MG63 (cell line): ENCODE measurements around the gene CAPS2. TPM values are rescaled to one million over a fixed set of nuclear protein-coding genes. Genes with fewer than 3 reads are reported as not detected.
"Not testable (repeated sequence)": the region's sequence is repeated elsewhere in the genome, so short reads cannot be mapped to it uniquely, and the experiment has no call there.

ENCODE experiments used
- DNase-seq: peaks from one replicate; pipeline ENCODE4 v3.0.0-alpha.2; 2020
- H3K27me3 ChIP-seq: fragments of 250-450 bp; sonication (Bioruptor Pico); 2 replicates; pipeline ENCODE4 v1.5.1; 2020; ENCODE audit warnings: mild to moderate bottlenecking, moderate library complexity
- H3K36me3 ChIP-seq: fragments of 250-450 bp; sonication (Bioruptor Pico); 2 replicates; pipeline ENCODE4 v1.5.1; 2020; ENCODE audit warnings: mild to moderate bottlenecking, moderate library complexity
- H3K4me3 ChIP-seq: fragments of 250-450 bp; sonication (Bioruptor Pico); 2 replicates; pipeline ENCODE4 v1.5.1; 2020; ENCODE audit warnings: mild to moderate bottlenecking, moderate library complexity
- H3K9me3 ChIP-seq: fragments of 250-450 bp; sonication (Bioruptor Pico); 2 replicates; pipeline ENCODE4 v1.5.1; 2020; ENCODE audit warnings: mild to moderate bottlenecking, moderate library complexity
- total RNA-seq: library from RNA; depleted of rRNA; stranded (reverse); fragments of >200 nt; shearing (Covaris generic); gene quantifications from 2 replicates; pipeline ENCODE4 v1.2.3, GENCODE V29; 2014; ENCODE audit warnings: low replicate concordance; rRNA removed

CAPS2 gene
- 0.37 and 0.43 TPM in 2 replicates for total RNA-seq

DNA sequence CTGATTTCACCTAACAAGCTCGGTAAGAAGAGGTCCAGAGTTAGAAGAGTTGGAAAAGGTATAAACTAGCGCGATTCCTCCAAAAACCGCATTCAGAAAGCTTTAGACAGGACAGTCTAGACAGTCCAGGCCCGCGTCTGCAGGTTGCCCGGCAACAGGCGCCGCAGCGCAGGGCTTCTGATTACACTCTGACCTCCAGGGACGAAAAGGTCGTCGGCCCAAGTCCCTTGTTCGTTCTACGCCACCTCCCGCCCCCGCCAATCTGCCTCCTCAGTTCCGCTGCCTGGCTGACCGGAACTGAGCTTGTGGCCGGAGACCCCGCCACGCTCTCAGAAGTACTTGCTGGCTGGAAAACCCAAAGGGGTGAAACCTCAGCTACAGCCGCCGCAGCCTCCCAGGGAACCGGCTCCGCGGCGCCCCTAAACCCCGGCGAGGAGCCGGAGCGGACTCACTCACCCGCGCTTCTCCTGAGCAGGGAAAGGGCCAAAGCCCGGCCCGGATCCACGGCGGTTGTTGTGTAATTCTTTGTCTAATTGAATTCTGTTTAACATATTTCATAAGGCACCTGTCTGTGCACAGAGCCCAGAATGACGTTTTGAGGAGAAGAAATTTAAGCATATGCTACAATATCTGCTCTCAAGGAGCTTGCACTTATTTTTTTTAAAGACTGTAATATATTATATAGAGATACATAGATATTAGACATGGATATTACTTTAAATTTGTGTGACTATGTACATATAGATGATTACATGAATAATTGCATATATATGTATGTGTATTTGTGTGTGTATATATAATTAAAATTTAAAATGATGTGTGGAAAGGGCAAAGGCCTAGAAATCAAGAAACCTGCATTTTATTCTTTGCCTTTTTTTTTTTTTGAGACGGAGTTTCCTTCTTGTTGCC, at the start of gene CAPS2:
CAPS2 (minus strand) TSS at position 407 of the 909 bp plus-strand sequence. CDS start 3,826 bp downstream, outside the sequence.
- no peaks in the 10 kb centered on the region for H3K36me3 ChIP-seq
- H3K4me3 ChIP-seq = peak within 1 kb of the TSS; percentile 72
- no peaks in the 10 kb centered on the region for H3K27me3 ChIP-seq
- H3K9me3 ChIP-seq = no peaks in the 10 kb centered on the region
- DNase-seq = peak; percentile 91

DNA sequence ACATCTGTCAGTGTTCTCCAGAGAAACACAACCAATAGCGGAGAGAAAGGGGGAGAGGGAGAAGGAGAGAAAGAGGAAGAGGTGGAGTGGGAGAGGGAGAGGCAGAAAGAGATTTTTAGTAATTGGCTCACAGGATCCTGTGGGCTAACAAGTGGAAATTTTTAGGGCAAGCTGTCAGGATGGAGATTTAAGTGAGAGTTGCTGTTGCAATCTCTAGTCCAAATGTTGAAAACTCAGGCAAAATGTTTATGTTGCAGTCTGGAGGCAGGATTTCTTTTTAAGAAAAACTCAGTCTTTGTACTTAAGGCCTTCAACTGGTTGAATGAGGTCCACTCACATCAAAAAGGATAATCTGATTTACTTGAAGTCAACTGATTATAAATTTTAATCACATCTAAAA, 48.2 kb upstream of the CAPS2 start:
- Histone ChIP-seq H3K4me3 (no peak overlapping the region), H3K9me3 (no peaks in the 10 kb centered on the region), H3K27me3 (no peaks in the 10 kb centered on the region), H3K36me3 (no peaks in the 10 kb centered on the region)
- no peak for DNase-seq

DNA sequence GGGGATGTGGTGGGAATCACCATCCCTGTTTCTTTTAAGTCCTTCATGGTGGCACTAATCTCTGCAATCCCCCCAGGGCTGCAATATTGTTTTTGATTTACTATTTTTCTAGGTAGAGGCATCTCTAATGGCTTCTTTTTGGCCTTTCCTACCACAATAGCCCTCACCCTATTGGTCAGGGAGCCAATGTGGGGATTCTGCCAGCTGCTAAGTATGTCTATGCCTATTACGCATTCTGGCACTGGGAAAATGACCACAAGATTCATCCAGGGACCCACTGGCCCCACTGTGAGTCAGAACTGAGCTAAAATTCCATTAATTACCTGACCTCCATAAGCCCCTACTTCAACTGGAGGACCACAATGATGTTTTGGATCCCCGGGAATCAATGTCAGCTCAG, 44.8 kb upstream of the CAPS2 start:
- Histone ChIP-seq H3K36me3 (no peaks in the 10 kb centered on the region), H3K4me3 (no peak overlapping the region), H3K9me3 (no peaks in the 10 kb centered on the region), H3K27me3 (no peaks in the 10 kb centered on the region)
- DNase-seq = no peak

DNA sequence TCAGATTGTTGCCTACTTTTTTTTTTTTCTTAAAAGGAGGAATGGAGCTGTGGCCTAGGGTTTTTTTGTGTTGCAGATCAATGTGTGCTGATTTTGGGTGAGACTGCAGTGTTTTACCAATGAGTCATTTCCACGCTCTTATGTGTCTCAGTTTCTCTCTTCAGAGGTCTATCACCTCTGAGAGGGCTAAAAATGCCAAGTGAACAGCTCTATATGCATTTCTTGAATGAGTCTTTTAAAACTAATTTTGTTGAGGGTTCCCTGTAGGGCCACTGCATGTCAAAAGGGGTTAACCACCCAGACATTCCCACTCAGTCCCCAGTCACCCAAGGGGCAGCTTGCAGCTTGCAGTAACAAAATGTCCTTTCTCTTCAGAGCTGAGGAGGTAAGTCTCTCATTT, 36.5 kb upstream of the CAPS2 start:
- Histone ChIP-seq H3K36me3 (no peaks in the 10 kb centered on the region), H3K9me3 (no peaks in the 10 kb centered on the region), H3K27me3 (no peaks in the 10 kb centered on the region), H3K4me3 (no peak overlapping the region)
- DNase-seq = no peak

DNA sequence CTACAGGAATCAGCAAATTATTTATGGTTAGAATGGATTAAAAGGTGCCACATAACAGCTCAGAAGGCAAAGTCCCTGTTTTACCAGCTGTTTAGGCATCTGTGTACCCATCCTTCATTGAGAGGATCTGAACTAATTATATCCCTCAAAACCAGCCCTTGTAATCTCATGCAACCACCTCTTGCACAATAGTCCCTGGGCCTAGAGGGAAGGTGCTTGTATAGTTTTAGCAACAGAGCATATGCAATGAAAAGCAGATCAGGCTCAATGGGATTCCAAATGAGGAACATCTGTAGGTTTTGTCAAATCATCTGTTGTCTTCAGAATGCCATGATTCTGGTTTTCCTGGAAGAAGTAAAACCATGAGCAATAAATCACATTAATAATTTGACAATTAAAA, 34.8 kb upstream of the CAPS2 start:
- no peak overlapping the region for H3K4me3 ChIP-seq
- no peak for DNase-seq
- no peaks in the 10 kb centered on the region for H3K27me3 ChIP-seq
- H3K36me3 ChIP-seq = no peaks in the 10 kb centered on the region
- H3K9me3 ChIP-seq = no peaks in the 10 kb centered on the region

DNA sequence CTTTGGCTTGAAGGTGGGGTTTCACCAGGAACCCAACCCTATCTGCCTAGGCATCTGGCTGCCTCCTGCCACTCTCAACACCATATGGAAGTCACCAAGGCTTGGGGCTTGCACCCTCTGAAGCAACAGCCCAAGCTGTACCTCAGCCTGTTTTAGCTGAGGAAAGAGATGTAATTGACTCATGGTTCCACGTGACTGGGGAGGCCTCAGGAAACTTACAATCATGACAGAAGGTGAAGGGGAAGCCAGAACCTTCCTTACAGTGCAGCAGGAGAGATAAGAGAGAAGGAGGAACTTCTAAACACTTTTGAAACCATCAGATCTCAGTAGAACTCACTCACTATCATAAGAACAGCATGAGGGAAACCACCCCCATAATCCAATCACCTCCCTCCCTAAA, 31.3 kb upstream of the CAPS2 start:
- no peaks in the 10 kb centered on the region for H3K9me3 ChIP-seq
- DNase-seq = no peak
- H3K4me3 ChIP-seq = no peak overlapping the region
- no peaks in the 10 kb centered on the region for H3K27me3 ChIP-seq
- H3K36me3 ChIP-seq = no peaks in the 10 kb centered on the region

DNA sequence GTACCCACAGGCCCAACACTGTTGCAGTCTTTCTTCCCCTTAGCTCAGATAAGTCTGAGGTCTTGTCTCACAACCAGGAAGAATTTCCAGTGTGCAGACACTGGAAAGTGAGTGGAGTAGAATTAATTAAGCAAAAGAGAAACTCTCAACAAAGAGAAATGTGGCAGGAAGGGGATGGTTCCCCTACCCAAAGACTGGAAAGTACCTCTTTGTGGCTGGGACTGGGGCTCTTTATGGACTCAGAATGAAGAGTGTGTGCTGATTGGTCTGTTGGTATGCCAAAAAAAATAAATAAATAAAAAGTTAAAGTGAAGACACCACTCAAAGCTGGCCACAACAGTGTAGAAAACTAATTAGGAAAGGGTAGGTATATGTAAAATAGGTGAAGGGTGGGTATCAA, 30.8 kb upstream of the CAPS2 start:
- DNase-seq = no peak
- no peak overlapping the region for H3K4me3 ChIP-seq
- no peaks in the 10 kb centered on the region for H3K27me3 ChIP-seq
- no peaks in the 10 kb centered on the region for H3K9me3 ChIP-seq
- no peaks in the 10 kb centered on the region for H3K36me3 ChIP-seq

DNA sequence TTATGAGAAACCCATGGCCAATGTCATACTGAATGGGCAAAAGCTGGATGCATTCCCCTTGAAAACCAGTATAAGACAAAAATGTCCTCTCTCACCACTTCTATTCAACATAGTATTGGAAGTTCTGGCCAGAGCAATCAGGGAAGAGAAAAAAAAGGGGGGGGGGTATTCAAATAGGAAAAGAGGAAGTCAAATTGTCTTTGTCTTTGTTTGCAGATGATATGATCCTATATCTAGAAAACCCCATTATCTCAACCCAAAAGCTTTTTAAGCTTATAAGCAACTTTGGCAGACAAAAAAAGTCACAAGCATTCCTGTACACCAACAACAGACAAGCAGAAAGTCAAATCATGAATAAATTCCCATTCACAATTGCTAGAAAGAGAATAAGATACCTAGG, 23.9 kb upstream of the CAPS2 start:
- H3K9me3 ChIP-seq = peaks cover 13% of the 10 kb centered on the region
- no peaks in the 10 kb centered on the region for H3K36me3 ChIP-seq
- H3K27me3 ChIP-seq = no peaks in the 10 kb centered on the region

DNA sequence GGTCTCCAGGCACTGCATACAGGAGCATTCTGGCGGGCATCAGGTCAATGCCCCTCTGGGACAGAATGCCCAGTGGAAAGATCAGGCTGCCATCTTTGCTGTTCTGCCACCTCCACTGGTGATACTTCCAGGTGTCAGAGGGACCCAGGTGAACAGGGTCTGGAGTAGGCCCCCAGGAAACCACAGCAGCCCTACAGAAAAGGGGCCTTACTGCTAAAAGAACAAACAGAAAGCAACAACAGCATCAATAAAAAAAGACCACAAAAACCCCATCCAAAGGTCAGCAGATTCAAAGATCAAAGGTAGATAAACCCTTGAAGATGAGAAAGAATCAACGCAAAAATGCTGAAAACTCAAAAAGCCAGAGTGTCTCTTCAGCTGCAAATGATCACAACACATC, 20.3 kb upstream of the CAPS2 start:
- no peaks in the 10 kb centered on the region for H3K27me3 ChIP-seq
- no peak for DNase-seq
- no peak overlapping the region for H3K4me3 ChIP-seq
- no peaks in the 10 kb centered on the region for H3K36me3 ChIP-seq
- peaks cover 13% of the 10 kb centered on the region for H3K9me3 ChIP-seq

More for the DNA sequence above, 23.9 kb upstream of the CAPS2 start:
- no peak for DNase-seq
- no peak overlapping the region for H3K4me3 ChIP-seq

DNA sequence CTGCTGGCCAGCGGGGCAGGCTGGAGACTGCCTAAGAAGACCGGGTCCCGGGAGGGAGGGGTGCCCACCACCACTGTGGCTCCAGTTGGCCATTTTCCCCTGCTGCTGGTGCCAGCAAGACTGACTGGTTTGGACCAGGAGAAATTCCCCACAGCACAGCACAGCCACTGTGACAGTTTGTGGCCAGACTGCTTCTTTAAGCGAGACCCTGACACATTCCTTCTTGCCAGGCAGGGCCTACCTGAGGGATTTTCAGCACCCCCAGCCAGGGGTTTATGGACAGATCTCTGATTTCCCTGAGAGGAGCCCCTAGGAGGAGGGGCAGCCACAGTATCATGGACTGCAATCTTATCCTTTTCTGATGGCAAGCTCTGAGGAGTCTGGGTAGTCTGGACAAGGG, 19.8 kb upstream of the CAPS2 start:
- peaks cover 9% of the 10 kb centered on the region for H3K9me3 ChIP-seq
- no peaks in the 10 kb centered on the region for H3K27me3 ChIP-seq
- no peak for DNase-seq
- H3K4me3 ChIP-seq = no peak overlapping the region
- H3K36me3 ChIP-seq = no peaks in the 10 kb centered on the region

DNA sequence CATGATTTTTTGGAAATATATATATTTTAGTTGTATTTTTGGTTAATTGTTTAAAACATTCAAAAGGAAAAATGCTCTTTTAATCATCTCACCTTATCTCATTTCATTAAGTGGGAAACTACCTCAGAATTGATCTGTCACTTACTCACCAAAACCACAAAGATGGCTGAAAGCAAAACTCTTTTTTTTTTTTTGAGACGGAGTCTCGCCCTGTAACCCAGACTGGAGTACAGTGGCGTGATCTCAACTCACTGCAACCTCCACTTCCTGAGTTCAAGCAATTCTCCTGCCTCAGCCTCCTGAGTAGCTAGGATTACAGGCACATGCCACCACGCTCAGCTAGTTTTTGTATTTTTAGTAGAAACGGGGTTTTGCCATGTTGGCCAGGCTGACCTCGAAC, 16.1 kb upstream of the CAPS2 start:
- DNase-seq, H3K36me3 ChIP-seq, H3K9me3 ChIP-seq, H3K27me3 ChIP-seq, H3K4me3 ChIP-seq: not testable (repeated sequence)

DNA sequence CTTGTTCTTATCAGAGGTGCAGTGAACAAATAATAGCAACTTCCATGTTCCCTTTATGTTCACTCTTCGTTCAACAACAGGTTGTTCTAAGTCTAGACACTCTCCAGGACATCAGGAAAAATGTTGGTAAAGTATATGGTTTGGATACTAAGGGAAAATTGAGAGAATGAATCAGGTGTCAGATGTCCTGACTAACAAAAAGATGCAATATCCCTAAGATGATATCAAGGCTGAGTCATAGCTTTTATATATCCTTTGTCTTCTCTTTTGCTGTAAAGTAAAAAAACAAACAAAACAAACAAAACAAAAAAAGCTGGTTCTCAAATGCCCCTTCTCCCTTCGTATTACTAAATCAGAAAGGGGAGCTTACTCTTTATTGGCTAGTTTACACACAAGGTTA, 15.4 kb upstream of the CAPS2 start:
- Histone ChIP-seq H3K36me3 (no peaks in the 10 kb centered on the region), H3K4me3 (no peak overlapping the region), H3K9me3 (no peaks in the 10 kb centered on the region), H3K27me3 (no peaks in the 10 kb centered on the region)
- DNase-seq = no peak

DNA sequence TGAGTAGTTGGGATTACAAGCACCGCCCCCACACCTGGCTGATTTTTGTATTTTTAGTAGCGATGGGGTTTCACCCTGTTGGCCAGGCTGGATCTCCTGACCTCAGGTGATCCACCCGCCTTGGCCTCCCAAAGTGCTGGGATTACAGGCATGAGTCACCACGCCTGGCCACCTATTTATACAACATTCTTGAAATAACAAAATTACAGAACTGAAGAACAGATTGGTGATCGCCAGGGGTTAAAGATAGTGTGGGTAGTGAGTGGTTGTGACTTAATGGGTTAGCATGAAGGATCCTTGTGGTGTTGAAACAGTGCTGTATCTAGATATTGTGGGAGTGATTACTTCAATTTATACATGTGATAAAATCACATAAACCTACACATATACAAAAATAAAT, 11.7 kb upstream of the CAPS2 start:
- DNase-seq = no peak
- Histone ChIP-seq H3K9me3 (no peaks in the 10 kb centered on the region), H3K36me3 (no peaks in the 10 kb centered on the region), H3K27me3 (no peaks in the 10 kb centered on the region), H3K4me3 (no peak overlapping the region)

DNA sequence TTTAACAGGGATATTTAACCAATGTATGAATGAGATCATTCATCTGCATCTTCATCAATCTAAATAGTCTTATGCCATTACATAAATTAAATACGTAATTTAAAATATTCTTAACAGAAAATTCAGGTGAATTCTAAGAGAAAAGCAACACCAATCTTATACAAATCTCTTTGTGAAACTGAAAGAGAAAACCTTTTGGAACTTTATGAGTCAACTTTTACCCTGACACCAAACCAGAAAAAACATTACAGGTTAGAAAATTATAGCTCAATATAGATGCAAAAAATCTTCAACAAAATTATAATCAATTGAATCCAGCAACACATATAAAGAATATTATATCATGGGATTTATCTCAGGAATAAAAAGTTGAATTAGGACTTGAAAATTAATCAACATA, 7.8 kb upstream of the CAPS2 start:
- H3K4me3 ChIP-seq = no peak overlapping the region
- DNase-seq = no peak
- no peaks in the 10 kb centered on the region for H3K9me3 ChIP-seq
- H3K27me3 ChIP-seq = no peaks in the 10 kb centered on the region
- H3K36me3 ChIP-seq = no peaks in the 10 kb centered on the region

DNA sequence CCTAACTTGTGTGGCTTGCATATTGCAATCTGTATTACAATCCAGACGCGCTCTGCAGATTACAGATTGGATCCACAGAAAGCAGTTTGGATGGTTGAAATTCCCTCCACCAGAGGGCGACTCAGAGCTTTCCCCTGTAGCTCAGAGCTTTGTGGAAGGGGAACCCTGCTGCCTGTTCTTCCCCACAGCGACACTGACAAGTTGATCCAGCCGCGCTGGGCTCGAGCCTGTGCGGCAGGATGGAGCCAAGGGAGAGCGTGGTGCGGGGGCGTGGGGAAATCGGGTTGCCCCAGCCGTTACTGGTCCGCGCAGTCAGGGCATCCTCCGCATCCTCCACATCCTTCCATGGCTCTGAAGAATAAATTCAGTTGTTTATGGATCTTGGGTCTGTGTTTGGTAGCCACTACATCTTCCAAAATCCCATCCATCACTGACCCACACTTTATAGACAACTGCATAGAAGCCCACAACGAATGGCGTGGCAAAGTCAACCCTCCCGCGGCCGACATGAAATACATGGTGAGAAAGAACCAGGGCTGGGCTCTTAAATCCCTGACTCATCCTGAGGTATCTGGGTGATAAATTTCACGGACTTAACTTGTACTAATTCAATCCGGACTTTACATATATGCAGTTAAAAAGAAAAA, 4.4 kb upstream of the CAPS2 start, which contains the start of gene GLIPR1L1:
GLIPR1L1 (plus strand) TSS at position 287 of the 647 bp plus-strand sequence; CDS start at position 346, 59 bp downstream.
- peak; percentile 80 for DNase-seq
- no peaks in the 10 kb centered on the region for H3K36me3 ChIP-seq
- no peaks in the 10 kb centered on the region for H3K9me3 ChIP-seq
- H3K4me3 ChIP-seq = peak within 1 kb of the TSS; percentile 39
- H3K27me3 ChIP-seq = no peaks in the 10 kb centered on the region

DNA sequence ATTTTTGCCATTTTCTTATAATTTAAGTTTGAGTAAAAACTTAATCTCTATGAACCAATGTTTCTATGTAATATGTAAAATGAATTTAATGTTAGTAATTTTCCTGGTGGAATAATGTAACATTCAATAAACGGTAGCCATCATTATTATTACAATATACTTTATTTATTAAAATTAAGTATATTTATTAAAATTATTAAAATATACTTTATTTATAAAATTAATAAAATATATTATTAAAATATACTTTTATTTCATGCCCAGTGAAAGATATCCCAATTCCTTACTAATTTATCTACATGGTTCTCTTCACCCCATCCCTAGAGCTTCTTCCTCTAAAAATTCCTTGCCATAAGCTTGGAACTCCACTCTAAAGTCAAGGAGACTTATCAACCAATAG, 2.5 kb downstream of the CAPS2 start:
- Histone ChIP-seq H3K9me3 (no peaks in the 10 kb centered on the region), H3K36me3 (no peaks in the 10 kb centered on the region), H3K4me3 (no peak overlapping the region), H3K27me3 (no peaks in the 10 kb centered on the region)
- no peak for DNase-seq

DNA sequence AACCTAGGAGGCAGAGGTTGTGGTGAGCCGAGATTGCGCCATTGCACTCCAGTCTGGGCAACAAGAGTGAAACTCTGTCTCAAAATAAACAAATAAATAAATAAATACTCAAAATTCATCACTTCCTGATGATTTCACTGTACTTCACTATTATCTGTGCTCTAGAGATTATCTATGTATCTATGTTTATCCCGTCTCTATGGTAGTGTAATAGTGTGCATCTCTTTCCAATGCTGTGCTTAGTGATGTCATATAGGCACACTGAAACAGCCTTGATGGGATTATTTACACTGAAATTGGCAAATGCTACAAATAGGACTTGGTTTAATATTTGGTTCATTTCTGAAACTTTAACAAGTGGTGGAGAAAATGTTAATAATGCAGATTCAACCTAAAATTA, 6.5 kb downstream of the CAPS2 start:
- no peaks in the 10 kb centered on the region for H3K9me3 ChIP-seq
- no peaks in the 10 kb centered on the region for H3K27me3 ChIP-seq
- H3K4me3 ChIP-seq = no peak overlapping the region
- DNase-seq = no peak
- H3K36me3 ChIP-seq = no peaks in the 10 kb centered on the region

DNA sequence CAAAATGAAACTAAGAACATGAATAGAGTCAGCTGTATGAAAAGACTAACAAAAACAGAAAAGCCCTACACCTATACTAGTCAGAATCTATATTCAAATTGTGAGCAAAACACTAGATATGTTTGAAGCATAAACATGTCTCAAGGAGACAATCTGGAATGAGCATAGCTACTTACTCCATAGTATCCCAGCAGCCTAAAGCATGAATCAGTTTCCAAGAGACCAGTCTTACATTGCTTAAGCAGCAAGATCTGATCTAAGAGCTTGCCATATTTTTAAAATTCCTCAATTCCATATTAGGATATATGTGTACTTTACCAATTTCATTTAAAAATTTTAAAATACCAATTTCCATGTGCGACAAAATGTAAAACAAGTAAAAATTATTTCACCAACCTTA, 7.7 kb downstream of the CAPS2 start:
- no peak overlapping the region for H3K4me3 ChIP-seq
- H3K27me3 ChIP-seq = no peaks in the 10 kb centered on the region
- no peaks in the 10 kb centered on the region for H3K36me3 ChIP-seq
- DNase-seq = no peak
- H3K9me3 ChIP-seq = no peaks in the 10 kb centered on the region
